ENCODE measurements around the gene UBE2M. TPM values are rescaled to one million over a fixed set of nuclear protein-coding genes. Genes with fewer than 3 reads are reported as not detected.
A peak's percentile ranks its signal among the peaks of the same experiment; 100 is the strongest.

UBE2M gene
- total RNA-seq, 1 donor from 2014 or later, result 116 TPM

DNA sequence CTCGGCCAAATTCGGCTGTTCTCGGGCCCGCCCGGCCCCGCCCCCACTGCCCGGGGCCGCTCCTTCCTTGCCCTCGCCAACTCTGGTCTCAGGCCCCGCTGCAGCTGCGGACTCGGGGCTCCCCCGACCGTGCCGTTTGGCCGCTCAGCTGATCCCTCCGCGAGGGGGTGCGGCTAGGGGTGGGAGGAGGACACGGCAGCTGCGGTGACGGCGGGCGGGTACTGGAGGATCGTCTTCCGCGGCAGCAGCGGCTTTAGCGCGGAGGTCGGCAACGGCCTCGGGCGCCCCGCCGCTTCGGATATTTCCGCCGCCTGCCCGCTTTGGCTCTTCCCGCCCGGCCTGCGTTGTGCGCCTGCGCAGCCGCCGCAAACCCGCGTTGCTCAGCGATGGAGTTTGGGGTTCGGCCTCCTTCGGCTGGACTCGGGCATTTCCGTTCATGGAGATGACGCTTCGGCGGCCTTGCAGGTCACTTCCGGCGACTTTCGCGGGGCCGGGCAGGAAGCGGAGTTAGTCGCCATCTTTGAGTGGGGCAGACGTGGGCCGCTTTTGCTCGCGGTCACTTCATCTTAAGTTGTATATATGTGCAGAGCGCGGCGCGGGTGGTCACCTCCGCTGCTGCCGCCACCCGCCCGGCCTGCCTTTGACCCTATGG, 338 bp upstream of the UBE2M start:
- DNase-seq (peak; percentile 99), ATAC-seq (ENCODE audit: poor library complexity) (peak; percentile 85)
- intact Hi-C loops (cut with DNase I), result no loop called here

GRCh38 chr19:58557221-58558065, 968 bp downstream of the UBE2M start:
- DNase-seq (no peak), ATAC-seq (ENCODE audit: poor library complexity) (no peak)
- intact Hi-C loops (cut with DNase I), result no loop called here

- no peak for ATAC-seq (ENCODE audit: poor library complexity)
- DNase-seq, result no peak
- intact Hi-C loops (cut with DNase I), result no loop called here
Measured at GRCh38 chr19:58556622-58557220, 1.7 kb downstream of the UBE2M start.

DNA sequence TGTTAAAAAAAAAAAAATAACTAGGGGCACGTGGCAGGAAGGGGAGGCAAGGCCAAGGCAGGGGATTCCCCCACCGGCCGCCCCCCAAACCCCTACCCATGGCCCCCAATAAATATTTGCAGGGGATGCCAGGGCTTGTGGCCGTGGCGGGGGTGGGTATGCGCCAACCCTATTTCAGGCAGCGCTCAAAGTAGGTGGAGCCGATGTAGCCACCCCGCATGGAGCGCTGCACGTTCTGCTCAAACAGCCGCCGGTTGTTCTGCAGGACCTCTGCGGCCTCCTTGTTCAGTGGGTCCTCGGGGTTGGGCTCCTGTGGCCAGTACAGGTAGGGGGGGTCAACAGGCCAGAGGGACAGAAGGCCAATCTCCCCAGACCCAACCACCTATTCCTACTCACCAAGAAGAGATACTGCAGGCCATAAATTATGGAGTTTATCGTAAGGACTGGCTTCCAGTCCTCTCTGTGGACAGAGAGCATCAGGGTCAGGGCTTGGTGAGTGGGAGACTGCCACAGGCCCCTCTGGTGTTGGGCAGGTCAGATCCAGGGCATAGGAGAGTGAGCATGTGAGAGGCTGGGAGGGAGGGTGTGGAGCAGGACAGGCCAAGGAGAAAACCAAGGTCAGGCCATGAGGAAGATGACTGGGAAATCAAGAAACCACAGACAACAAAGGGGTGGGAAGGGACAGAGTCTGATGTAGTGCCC, 2.3 kb downstream of the UBE2M start:
- no peak for DNase-seq
- no peak for ATAC-seq (ENCODE audit: poor library complexity)
- intact Hi-C loops (cut with DNase I), result no loop called here

DNA sequence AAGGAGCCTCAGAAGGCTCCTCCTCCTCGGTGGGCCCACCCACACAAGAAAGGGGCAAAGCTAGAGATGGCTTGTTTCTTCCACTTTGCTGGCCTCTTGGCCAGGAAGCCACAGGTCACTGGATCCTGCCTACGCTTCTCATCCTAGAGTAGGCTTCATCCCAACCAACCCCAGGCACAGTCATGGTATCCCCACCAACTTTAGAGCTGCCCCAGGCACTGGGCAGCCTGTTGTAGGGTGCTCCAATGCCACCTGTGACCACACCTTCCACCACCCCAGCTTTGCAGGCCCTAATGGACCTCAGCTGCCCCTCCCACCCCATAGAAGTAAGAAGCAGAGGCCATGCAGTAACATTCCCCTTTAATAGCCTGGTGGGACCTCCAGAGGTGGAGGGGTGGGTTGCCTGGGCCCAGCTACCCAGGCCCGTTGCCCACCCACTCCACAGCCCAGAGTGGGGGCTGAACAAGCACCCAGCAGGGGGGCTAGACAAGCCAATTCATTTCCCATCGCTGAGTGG, 3.0 kb downstream of the UBE2M start:
- no peak for DNase-seq
- intact Hi-C loops (cut with DNase I), result no loop called here
- ATAC-seq (ENCODE audit: poor library complexity), result no peak

DNA sequence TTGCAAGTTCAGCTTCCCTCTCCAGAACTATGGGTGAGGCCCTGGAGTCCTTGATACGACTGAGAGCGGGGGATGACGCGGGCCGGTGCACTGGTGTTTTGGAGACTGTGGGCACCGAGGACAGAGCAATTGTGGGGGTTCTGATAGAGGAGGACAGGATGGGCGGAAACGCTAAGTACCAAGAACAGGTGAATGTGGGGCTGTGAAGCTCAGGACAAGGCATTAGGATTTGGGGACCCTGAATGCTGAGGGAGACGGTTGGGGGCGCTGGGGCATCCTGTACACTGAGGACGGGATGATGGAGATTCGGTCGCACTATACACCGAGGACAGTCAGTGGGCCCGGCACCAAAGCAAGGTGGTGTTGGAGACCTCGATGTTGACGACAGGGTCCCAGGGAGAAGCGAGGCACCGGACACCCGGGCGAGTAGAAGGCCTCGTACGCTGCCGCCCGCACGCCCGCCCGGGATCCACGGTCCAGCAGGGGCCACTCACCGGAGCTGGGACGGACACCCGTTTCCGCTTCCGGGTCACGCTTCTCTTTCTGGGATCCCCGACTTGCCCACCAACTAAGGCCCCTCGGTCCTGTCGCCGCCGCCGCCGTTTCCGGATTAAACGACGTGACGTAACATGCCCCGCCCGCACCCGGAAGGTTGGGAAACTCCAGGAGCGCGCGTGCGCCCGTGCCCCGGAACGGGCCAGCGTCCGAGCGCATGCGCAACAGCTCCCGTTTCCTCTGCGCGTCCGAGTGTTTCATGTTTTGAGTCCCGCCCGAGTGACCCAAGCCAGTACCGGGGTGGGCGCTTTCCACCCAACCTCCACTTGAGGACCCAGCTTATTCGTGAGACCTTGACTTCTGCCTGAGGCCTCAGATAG, 3.7 kb downstream of the UBE2M start, which contains the start of gene CHMP2A:
TSS of gene CHMP2A (minus strand) at position 612 of the 875 bp plus-strand sequence. CDS start 893 bp downstream, outside the sequence.
- DNase-seq (peak; percentile 99), ATAC-seq (ENCODE audit: poor library complexity) (peak; percentile 60)
- intact Hi-C loops (cut with DNase I), result no loop called here

DNA sequence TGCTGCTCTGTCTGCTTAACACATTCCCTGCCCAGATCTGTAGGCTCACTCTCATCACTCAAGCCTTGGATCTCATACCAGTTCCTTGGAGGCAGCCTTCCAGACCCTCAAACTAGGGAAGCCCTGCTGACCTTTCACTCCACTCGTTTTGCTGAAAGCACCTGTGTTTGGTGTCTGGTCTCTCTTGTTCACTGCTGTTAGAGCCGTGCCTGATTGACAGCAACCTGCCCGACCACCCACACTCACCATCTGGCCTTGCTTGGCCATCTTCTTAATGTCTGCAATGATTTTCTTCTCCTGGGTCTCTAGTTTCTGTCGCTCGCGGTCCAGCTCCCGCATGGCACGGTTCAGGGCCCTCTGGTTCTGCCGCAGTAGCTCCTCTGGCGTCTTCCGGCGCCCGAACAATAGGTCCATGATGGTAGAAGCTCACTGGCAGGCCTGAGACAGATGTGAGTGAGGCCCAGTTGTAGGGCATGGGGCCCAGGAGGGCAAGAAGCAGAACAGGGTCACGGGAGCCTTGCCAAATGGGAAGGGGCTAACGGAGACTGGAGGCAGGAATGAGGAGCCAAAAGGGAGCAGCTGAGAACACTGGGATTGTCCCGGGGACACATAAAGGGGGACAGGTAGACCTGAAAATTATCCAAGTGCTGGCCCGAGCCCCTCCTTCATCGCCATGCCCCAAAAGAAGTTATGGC, 4.5 kb downstream of the UBE2M start:
- intact Hi-C loops (cut with DNase I), result no loop called here
- ATAC-seq (ENCODE audit: poor library complexity) (no peak), DNase-seq (no peak)

DNA sequence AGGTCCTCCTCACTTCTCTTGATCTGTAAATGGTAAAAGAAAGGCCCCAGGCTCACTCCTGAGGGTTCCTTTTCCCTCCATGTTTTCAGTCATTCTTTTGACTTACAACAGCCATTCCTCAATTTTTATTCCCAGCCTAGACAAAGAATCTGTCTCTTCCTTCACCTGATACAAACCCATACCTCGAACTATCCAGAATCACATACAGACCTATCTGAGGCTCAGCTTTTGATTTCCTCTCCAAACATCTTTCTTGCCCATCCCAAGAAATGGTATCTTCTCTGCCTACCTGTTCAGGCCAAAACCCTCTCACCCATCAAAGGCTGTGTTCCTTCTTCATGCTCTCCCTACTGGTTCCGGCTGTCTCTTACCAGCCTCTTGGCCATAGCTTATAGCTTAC, 5.8 kb downstream of the UBE2M start:
- intact Hi-C loops (cut with DNase I), result no loop called here
- ATAC-seq (ENCODE audit: poor library complexity) (no peak), DNase-seq (no peak)

DNA sequence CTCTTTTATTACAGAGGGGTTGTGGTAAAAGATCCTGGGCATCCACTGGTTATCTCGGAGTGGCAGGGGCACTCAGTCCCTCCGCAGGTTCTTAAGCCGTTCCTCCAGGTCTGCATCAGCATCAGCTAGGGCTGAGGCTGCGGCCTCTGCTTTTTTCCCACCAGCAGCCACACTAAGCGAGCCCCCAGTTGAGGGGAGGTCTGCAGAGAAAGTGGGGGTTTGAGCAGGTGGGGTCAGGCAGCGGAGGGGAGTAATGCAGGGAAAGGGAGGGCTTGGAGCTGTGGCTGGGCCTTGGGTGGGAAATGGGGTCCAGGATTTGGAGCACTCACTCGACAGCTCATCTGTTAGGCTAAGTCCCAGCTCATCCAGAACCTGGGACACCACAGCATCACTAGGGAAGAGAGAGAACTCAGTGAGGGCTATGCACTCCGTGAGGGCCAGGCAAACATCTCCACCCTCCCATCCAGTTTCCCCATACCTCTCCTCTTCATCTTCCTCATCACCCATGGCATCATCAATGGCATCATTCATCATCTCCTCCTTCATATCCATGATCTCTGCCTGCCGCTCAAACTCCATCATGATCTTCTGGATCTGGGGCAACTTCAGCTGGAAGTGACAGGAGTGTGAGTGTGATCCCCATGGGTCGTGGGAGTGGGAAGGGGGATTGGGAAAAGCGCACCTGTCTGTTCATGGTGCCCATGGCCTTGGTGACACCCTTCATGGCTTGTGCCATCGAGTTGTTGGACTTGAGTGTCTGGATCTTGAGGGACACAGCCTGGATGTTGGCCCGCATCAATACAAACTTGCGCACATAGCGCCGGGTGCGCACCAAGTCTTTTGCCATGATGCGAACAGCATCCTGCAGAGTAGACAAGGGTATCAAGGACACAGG, 6.6 kb downstream of the UBE2M start:
- no peak for DNase-seq
- intact Hi-C loops (cut with DNase I), result no loop called here

GRCh38 chr19:58551123-58551497, 7.3 kb downstream of the UBE2M start:
- ATAC-seq (ENCODE audit: poor library complexity) (no peak), DNase-seq (no peak)
- intact Hi-C loops (cut with DNase I), result no loop called here

More for the DNA sequence above, 6.6 kb downstream of the UBE2M start:
- no peak for ATAC-seq (ENCODE audit: poor library complexity)

DNA sequence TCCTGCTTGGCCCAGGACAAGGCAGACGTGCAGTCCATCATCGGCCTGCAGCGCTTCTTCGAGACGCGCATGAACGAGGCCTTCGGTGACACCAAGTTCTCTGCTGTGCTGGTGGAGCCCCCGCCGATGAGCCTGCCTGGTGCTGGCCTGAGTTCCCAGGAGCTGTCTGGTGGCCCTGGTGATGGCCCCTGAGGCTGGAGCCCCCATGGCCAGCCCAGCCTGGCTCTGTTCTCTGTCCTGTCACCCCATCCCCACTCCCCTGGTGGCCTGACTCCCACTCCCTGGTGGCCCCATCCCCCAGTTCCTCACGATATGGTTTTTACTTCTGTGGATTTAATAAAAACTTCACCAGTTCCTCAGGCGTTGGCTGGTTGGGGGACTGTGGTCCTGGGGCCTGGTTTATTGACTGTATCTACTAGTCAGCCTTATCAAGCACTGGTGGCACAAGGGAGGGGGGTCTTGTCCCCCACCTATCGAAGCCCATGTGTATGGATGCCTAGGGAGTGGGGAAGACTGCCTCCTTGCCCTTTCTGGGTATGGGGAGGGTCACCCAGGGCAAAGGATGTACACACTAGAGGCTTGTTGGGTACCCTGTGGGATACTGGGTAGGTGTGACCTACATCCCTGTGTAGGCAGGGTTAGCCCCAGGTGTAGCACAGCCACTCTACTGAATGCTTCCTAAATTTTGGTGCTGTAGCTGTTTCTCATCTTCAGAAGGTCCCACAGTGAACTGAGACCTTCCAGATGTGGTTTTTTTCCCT, 7.9 kb downstream of the UBE2M start:
- DNase-seq (no peak), ATAC-seq (ENCODE audit: poor library complexity) (no peak)
- intact Hi-C loops (cut with DNase I), result no loop called here

DNA sequence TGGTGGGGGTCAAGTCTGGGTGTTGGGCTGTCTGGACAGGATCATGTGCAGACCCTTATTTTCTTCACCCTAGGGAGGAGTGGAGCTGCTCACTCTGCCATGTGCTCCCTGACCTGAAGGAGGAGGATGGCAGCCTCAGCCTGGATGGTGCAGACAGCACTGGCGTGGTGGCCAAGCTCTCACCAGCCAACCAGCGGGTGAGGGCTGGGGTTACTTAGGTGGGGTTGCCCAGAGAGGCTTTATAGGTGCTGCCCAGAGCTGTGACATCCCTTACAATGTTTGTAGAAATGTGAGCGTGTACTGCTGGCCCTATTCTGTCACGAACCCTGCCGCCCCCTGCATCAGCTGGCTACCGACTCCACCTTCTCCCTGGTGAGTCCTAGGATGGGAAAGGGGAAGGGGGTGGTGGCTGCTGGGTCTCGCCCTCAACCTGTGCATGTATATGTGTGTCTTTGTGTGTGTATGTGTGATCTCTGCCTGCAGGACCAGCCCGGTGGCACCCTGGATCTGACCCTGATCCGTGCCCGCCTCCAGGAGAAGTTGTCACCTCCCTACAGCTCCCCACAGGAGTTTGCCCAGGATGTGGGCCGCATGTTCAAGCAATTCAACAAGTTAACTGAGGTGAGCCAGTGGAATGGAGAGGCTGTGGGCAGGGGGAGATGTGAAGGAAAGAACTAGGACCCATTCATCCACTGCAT, 8.6 kb downstream of the UBE2M start:
- DNase-seq (no peak), ATAC-seq (ENCODE audit: poor library complexity) (no peak)
- intact Hi-C loops (cut with DNase I), result no loop called here

DNA sequence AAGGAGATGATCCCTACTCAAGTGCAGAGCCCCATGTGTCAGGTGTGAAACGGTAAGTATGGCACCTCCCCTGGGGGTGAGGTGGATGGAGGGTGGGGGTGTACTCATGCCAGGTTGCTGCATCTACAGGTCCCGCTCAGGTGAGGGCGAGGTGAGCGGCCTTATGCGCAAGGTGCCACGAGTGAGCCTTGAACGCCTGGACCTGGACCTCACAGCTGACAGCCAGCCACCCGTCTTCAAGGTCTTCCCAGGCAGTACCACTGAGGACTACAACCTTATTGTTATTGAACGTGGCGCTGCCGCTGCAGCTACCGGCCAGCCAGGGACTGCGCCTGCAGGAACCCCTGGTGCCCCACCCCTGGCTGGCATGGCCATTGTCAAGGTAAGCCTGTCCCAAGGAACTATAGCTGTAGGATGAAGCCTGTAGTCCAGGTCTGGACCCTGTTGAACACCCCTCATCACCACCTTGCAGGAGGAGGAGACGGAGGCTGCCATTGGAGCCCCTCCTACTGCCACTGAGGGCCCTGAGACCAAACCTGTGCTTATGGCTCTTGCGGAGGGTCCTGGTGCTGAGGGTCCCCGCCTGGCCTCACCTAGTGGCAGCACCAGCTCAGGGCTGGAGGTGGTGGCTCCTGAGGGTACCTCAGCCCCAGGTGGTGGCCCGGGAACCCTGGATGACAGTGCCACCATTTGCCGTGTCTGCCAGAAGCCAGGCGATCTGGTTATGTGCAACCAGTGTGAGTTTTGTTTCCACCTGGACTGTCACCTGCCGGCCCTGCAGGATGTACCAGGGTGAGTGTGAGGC, 9.3 kb downstream of the UBE2M start:
- no peak for ATAC-seq (ENCODE audit: poor library complexity)
- intact Hi-C loops (cut with DNase I), result no loop called here
- no peak for DNase-seq
